ENCODE data around the gene GABRG3. TPM values are rescaled to one million over a fixed set of nuclear protein-coding genes. Genes with fewer than 3 reads are reported as not detected.

The GABRG3 gene
- total RNA-seq, 2 donors from 2014 or later: not detected

DNA sequence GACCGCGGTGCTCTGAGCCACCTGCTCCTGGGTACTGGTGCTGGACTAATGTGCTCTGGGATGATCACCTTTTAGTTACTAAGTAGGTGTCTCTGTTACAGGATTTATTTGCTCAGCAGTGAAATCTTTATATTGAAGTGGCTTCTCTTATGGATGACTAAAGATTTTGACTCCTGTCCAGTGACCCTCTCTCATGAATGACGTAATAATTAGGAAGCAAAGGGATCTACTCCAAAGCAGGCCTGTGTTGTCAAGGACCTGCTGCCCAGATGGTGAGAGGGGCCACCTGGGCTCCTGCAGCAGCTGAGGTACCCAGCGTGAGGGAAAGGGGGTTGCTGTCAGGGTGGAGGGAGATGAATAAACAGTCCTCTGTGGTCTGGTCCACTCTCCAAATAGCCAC is 263.6 kb downstream of the GABRG3 start:
- Mint-ChIP-seq H3K27me3 (ENCODE audit: low read depth) (no peaks in the 10 kb centered on the region), H3K4me1 (ENCODE audit: low read depth) (no peaks in the 10 kb centered on the region), H3K27ac (no peak overlapping the region), H3K36me3 (ENCODE audit: insufficient read depth in 2 of 2) (no peaks in the 10 kb centered on the region), H3K4me3 (no peak overlapping the region), H3K9me3 (peaks cover 2 to 4% of the 10 kb centered on the region in 2 donors)
- ATAC-seq (replicated peaks in 1 of 2) (no peak), DNase-seq (no peak)

DNA sequence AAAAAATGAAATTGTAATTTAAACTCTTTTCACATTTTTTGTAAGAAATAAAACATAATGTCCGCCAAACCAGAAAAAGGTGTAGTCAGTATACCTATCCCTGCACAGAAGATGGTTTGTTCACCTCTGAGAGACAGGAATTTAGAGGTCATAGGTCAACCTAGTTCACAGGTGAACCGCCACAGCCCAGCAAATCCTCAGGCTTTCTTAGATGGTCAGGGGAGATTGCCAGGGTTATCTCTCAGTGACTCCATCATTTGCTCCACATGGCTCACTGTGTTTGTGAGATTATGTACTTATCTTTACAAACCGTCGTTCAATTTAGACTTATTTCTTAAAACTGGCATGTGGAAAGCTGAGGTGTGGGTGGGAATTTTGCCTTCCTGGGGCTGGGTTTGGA is 264.2 kb downstream of the GABRG3 start:
- ATAC-seq (replicated peaks in 1 of 2) (no peak), DNase-seq (no peak)
- H3K9me3 Mint-ChIP-seq: peaks cover 2 to 5% of the 10 kb centered on the region in 2 donors
- no peaks in the 10 kb centered on the region for H3K27me3 Mint-ChIP-seq (ENCODE audit: low read depth)
- H3K36me3 Mint-ChIP-seq (ENCODE audit: insufficient read depth in 2 of 2): no peaks in the 10 kb centered on the region
- H3K27ac Mint-ChIP-seq: no peak overlapping the region
- no peak overlapping the region for H3K4me3 Mint-ChIP-seq
- H3K4me1 Mint-ChIP-seq (ENCODE audit: low read depth): no peaks in the 10 kb centered on the region

DNA sequence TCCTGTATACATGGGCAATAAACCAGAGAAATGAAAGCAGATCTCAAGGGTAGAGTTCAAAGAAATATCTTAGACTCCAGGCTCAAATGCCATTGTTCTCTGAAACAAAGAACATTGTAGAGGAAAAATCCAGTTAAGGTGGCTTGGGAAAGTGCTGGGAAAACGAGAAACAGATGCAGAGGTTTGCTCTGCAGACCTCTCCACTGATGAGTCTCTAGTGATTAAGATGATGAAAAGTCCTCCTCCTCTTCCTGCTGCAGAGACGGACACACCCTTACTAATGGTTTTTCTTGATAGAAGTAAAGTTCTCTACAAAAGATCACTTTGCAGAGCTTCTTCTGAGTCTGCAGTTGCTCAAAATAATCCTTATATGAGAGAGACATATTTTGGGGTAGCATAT is 264.7 kb downstream of the GABRG3 start:
- H3K27ac Mint-ChIP-seq: no peak overlapping the region
- DNase-seq: no peak
- H3K27me3 Mint-ChIP-seq (ENCODE audit: low read depth): no peaks in the 10 kb centered on the region
- no peaks in the 10 kb centered on the region for H3K36me3 Mint-ChIP-seq (ENCODE audit: insufficient read depth in 2 of 2)
- H3K4me1 Mint-ChIP-seq (ENCODE audit: low read depth): no peaks in the 10 kb centered on the region
- ATAC-seq (replicated peaks in 1 of 2): no peak
- no peak overlapping the region for H3K4me3 Mint-ChIP-seq
- peaks cover 2 to 5% of the 10 kb centered on the region in 2 donors for H3K9me3 Mint-ChIP-seq

DNA sequence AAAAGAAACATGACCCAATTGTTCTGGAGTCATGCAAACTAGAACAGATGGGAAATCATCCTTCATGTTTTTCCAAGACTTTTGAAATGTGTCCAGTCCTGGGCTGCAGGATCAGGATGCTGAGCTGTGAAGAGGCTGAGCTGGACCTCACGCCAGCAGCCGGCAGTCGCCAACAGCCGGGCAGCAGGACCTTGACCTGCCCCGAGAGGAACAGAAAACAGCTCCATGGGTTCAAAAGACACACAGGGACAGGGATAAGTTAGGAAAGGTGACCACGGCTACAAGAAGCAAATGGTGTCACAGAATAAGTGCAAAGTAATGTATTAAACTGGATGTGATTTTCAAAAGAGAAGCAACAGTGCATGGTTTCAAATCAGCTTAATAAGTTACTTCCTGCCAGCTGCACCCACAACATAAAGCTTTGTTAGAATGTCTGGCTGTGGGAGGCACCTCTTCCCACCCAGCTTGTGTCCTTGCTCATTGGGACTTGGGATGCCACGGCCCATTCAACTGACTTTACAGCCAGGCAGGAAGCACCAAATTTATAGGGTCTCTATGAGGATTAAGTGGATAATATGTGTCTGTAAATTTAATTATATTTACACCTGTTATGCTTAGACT is 266.4 kb downstream of the GABRG3 start:
- no peaks in the 10 kb centered on the region for H3K4me1 Mint-ChIP-seq (ENCODE audit: low read depth)
- no peaks in the 10 kb centered on the region for H3K27me3 Mint-ChIP-seq (ENCODE audit: low read depth)
- no peak for ATAC-seq (replicated peaks in 1 of 2)
- no peaks in the 10 kb centered on the region for H3K36me3 Mint-ChIP-seq (ENCODE audit: insufficient read depth in 2 of 2)
- peaks cover 2 to 5% of the 10 kb centered on the region in 2 donors for H3K9me3 Mint-ChIP-seq
- no peak for DNase-seq
- no peak overlapping the region for H3K27ac Mint-ChIP-seq
- H3K4me3 Mint-ChIP-seq: no peak overlapping the region

DNA sequence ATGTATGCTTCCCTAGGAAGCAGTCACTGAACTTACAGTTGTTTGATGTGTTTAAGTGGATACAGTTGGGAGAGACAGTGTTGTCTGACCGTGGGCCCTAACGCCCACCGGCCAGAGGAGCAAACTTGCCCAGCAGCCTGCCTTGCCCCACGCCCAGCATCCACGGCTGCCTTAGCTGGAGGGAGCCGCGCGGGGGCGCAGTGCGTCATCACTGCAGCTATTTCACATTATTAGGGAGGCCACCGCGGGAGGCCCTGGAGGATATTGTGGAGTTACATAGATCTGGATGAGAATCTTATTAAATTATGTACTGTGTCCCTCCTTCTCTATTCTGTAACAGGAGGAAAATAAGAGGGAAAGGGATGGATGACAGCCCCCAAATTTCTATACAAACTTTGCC is 267.2 kb downstream of the GABRG3 start:
- no peak for DNase-seq
- H3K36me3 Mint-ChIP-seq (ENCODE audit: insufficient read depth in 2 of 2): no peaks in the 10 kb centered on the region
- no peaks in the 10 kb centered on the region for H3K27me3 Mint-ChIP-seq (ENCODE audit: low read depth)
- peaks cover 2 to 5% of the 10 kb centered on the region in 2 donors for H3K9me3 Mint-ChIP-seq
- no peak overlapping the region for H3K4me3 Mint-ChIP-seq
- ATAC-seq (replicated peaks in 1 of 2): no peak
- H3K4me1 Mint-ChIP-seq (ENCODE audit: low read depth): no peaks in the 10 kb centered on the region
- H3K27ac Mint-ChIP-seq: no peak overlapping the region

DNA sequence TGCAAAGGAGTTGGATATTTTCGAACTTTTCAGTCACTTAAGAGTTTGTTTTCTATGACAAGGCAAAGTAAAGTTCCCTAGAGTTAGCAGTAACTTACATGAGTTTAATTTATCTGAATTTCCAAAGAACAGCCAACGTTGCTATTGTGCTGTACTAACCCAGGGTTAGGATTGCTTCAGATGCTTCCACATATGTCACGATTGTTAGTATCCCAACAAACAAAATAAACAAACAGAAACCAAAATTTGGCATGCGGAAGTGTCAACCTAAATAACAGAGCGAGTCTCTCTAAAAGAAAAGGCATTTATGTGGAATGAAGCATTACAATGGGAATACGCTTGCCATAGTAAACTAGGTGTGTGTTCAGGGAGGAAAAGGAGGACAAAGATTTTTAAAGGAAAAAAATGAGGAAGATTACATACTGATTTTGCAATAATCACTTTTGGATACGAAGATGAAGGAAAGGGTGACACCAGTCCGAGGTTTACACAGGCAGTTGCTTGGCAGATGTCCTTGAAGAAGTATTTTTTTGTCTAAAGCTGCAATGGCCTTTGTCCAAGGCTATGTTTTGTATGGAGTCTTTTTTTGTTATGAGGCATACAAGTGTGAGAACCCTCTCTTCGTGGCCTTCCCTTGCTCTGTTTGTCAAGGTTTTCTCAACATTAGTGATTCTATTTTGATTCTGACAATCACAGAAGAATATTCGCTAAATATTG is 267.9 kb downstream of the GABRG3 start:
- H3K27ac Mint-ChIP-seq: no peak overlapping the region
- ATAC-seq (replicated peaks in 1 of 2): no peak

DNA sequence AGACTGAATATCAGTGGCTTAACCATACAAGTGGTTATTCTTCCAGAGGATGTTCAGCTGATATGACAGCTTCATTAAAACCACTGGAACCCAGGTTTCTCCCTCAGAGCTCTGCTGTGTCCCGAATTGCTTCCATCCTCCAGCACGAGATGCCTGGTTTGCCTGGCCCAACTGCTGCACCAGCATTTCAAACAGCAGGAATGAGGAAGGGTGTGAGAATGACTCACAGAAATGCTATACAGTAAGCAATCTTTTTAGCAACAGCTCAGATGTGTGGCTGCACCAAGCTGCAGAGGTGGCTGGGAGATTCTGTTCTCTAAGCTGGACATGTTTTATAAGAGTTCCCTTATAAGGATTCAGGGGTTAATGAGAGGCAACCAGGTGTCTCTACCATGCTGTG is 271.0 kb downstream of the GABRG3 start:
- Mint-ChIP-seq H3K27me3 (ENCODE audit: low read depth) (no peaks in the 10 kb centered on the region), H3K4me1 (ENCODE audit: low read depth) (no peaks in the 10 kb centered on the region), H3K36me3 (ENCODE audit: insufficient read depth in 2 of 2) (no peaks in the 10 kb centered on the region), H3K4me3 (no peak overlapping the region), H3K9me3 (peaks cover 2 to 5% of the 10 kb centered on the region in 2 donors), H3K27ac (no peak overlapping the region)
- DNase-seq (no peak), ATAC-seq (replicated peaks in 1 of 2) (no peak)

More for the DNA sequence above, 267.9 kb downstream of the GABRG3 start:
- no peak for DNase-seq
- H3K4me3 Mint-ChIP-seq: no peak overlapping the region
- no peaks in the 10 kb centered on the region for H3K4me1 Mint-ChIP-seq (ENCODE audit: low read depth)
- H3K36me3 Mint-ChIP-seq (ENCODE audit: insufficient read depth in 2 of 2): no peaks in the 10 kb centered on the region
- peaks cover 3 to 5% of the 10 kb centered on the region in 2 donors for H3K9me3 Mint-ChIP-seq
- no peaks in the 10 kb centered on the region for H3K27me3 Mint-ChIP-seq (ENCODE audit: low read depth)

DNA sequence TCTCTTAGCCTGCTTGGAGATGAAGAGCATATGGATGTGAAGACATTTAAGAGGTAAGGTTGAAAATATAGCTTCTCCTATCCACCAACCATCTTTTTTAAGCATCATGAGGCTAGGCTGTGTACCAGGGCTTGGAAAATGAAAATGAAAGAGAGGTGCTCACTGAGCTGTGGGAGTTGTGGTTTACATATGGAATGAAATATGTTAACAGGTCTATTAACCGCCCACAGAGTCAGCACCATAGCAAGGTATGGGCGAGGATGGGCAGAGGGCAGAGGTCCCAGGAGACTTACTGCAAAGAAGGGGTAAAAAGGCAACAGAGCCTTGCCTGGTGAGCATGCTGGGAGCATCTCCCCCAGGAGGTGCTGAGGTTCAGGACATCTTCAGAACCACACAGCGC is 273.1 kb downstream of the GABRG3 start:
- no peak overlapping the region for H3K27ac Mint-ChIP-seq
- no peak for DNase-seq
- no peaks in the 10 kb centered on the region for H3K4me1 Mint-ChIP-seq (ENCODE audit: low read depth)
- H3K4me3 Mint-ChIP-seq: no peak overlapping the region
- H3K27me3 Mint-ChIP-seq (ENCODE audit: low read depth): no peaks in the 10 kb centered on the region
- H3K9me3 Mint-ChIP-seq: peaks cover 8 to 9% of the 10 kb centered on the region in 2 donors
- ATAC-seq (replicated peaks in 1 of 2): no peak
- no peaks in the 10 kb centered on the region for H3K36me3 Mint-ChIP-seq (ENCODE audit: insufficient read depth in 2 of 2)

DNA sequence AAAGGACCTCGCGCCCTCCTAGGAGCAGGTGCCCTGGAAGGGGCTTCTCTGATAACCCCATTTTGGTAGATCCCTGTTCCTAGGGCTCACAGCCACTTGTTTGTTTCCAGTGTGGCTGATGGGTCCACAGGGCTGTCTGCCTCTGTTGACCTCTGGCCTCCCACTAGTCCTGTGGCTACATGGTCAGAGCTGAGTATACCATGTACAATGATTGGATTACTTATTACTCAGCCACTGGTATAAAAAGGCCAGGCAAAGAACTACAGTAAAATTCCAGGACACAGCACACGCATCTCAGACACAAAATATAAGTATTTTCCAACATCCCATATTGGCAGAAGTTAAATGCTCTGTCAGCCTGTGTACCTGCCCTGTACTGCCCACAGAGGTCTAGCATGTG is 277.3 kb downstream of the GABRG3 start:
- no peak for DNase-seq
- Mint-ChIP-seq H3K27ac (no peak overlapping the region), H3K4me1 (ENCODE audit: low read depth) (no peaks in the 10 kb centered on the region), H3K27me3 (ENCODE audit: low read depth) (no peaks in the 10 kb centered on the region), H3K4me3 (no peak overlapping the region), H3K9me3 (peaks cover 7% of the 10 kb centered on the region in 2 donors), H3K36me3 (ENCODE audit: insufficient read depth in 2 of 2) (no peaks in the 10 kb centered on the region)
- no peak for ATAC-seq (replicated peaks in 1 of 2)

DNA sequence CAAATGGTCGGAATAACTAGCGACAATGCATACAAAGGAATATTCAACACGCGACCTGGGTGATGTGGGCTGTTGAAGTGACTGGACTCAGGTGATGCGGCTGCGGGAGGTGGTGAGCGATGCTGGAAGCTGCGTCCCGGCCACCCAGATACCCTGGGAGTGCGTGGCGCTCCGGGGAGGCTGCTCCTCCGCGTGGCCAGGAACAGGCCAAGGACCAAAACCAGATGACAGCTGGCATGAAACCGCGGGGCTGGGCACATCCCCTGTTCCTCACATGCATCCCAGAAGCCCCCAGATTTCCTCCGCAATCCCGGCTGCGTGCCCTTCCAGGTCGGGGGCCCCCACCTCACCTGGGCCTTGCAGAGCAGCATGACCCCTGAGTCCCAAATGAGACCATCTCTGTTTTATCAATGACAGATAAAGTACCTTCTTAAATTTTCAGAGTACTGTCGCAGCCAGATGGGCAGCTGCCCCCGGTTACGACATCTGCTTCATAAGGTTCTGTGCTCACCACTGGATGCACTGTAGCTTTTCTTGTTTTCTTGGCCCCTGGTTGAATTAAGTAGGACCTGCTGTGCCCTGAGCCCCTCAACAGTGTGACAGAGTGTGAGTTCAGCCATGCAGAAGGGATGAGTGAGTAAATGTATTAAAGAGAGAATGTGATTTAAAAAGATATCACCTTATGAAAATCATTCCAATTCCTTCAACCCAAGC is 278.2 kb downstream of the GABRG3 start:
- no peak for DNase-seq
- Mint-ChIP-seq H3K27ac (no peak overlapping the region), H3K4me3 (no peak overlapping the region), H3K27me3 (ENCODE audit: low read depth) (no peaks in the 10 kb centered on the region), H3K9me3 (peaks cover 7% of the 10 kb centered on the region in 2 donors), H3K4me1 (ENCODE audit: low read depth) (no peaks in the 10 kb centered on the region), H3K36me3 (ENCODE audit: insufficient read depth in 2 of 2) (no peaks in the 10 kb centered on the region)
- ATAC-seq (replicated peaks in 1 of 2): no peak

DNA sequence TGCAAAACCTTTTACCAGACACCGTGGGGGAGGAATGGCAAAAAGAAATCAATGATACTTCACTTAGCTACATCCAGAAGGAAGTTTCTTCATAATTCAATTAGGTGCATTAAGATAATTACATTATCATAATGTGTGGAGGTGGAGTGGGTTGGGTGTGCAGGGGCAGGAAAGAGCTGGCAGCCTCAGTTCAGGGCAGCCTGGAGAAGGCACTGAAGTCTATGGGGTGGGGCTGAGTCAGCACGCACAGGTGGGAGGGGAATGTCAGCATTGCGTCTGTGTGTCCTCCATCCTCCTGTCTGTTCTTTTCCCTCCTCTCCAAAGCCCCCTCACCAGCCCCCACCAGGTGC is 278.8 kb downstream of the GABRG3 start:
- no peaks in the 10 kb centered on the region for H3K4me1 Mint-ChIP-seq (ENCODE audit: low read depth)
- ATAC-seq (replicated peaks in 1 of 2) (no peak), DNase-seq (no peak)
- no peak overlapping the region for H3K4me3 Mint-ChIP-seq
- H3K9me3 Mint-ChIP-seq: peaks cover 7% of the 10 kb centered on the region in 2 donors
- no peaks in the 10 kb centered on the region for H3K27me3 Mint-ChIP-seq (ENCODE audit: low read depth)
- no peak overlapping the region for H3K27ac Mint-ChIP-seq
- H3K36me3 Mint-ChIP-seq (ENCODE audit: insufficient read depth in 2 of 2): no peaks in the 10 kb centered on the region

DNA sequence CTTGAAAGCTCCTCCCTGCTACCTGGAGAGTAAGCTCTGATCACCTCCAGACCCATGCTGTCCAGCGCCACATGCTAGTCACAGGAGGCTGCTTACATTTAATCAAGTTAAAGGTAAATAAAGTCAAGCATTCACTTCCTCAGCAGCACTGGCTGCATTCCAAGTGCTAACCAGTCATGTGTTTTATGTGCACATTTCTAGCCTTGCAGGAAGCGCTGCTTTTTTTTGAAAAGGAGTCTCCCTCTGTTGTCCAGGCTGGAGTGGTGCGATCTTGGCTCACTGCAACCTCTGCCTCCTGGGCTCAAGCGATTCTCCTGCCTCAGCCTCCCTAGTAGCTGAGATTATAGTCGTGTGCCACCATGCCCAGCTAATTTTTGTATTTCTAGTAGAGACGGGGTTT is 279.2 kb downstream of the GABRG3 start:
- Mint-ChIP-seq H3K27me3 (ENCODE audit: low read depth) (no peaks in the 10 kb centered on the region), H3K36me3 (ENCODE audit: insufficient read depth in 2 of 2) (no peaks in the 10 kb centered on the region), H3K4me3 (no peak overlapping the region), H3K9me3 (peaks cover 7% of the 10 kb centered on the region in 2 donors), H3K4me1 (ENCODE audit: low read depth) (no peaks in the 10 kb centered on the region), H3K27ac (no peak overlapping the region)
- DNase-seq (no peak), ATAC-seq (replicated peaks in 1 of 2) (no peak)

DNA sequence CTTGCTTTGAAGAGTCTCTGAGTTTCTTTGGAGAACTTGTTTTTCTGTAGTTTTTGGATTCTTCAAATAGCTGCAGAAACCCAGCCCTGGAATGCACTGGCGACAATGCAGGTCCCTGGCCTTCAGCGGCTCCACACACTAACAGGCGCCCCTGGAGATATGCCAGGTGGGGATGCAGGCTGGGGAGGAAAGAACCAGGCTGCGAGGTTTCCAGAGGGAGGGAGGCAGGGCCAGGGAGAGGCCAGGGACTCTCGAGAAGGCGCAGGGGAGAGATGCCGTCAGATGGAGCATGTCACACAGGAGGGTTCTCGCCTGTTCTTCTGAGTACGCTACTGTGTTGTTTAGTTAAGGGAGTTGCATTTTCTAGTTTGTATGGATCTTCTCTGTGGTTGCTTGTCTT is 283.1 kb downstream of the GABRG3 start:
- H3K27me3 Mint-ChIP-seq (ENCODE audit: low read depth): no peaks in the 10 kb centered on the region
- no peaks in the 10 kb centered on the region for H3K4me1 Mint-ChIP-seq (ENCODE audit: low read depth)
- ATAC-seq (replicated peaks in 1 of 2) (no peak), DNase-seq (no peak)
- peaks cover 4 to 6% of the 10 kb centered on the region in 2 donors for H3K9me3 Mint-ChIP-seq
- H3K36me3 Mint-ChIP-seq (ENCODE audit: insufficient read depth in 2 of 2): no peaks in the 10 kb centered on the region
- no peak overlapping the region for H3K4me3 Mint-ChIP-seq
- no peak overlapping the region for H3K27ac Mint-ChIP-seq
